Neural crest cell (in vitro differentiated cells): ENCODE measurements around the gene C10orf120. TPM values are rescaled to one million over a fixed set of nuclear protein-coding genes. Genes with fewer than 3 reads are reported as not detected.

Experiments
- DNase-seq: peaks from one replicate; pipeline ENCODE4 v3.0.0; 2021; ENCODE audit warnings: low read depth, mixed read lengths, low spot score
- H3K27ac Mint-ChIP-seq: one replicate; pipeline ENCODE4 v1.8.0; 2021; ENCODE audit warnings: mild to moderate bottlenecking, mixed read lengths; ENCODE audit not compliant: unreplicated experiment
- H3K27me3 Mint-ChIP-seq: 2 replicates; pipeline ENCODE4 v1.8.0; 2021; ENCODE audit warnings: low read depth, mild to moderate bottlenecking, mixed read lengths
- H3K36me3 Mint-ChIP-seq: 2 replicates; pipeline ENCODE4 v1.8.0; 2021; ENCODE audit warnings: low read depth, mild to moderate bottlenecking, mixed read lengths
- H3K4me1 Mint-ChIP-seq: 2 replicates; pipeline ENCODE4 v1.8.0; 2021; ENCODE audit warnings: mixed read lengths
- H3K4me3 Mint-ChIP-seq: one replicate; pipeline ENCODE4 v1.8.0; 2021; ENCODE audit warnings: mild to moderate bottlenecking, mixed read lengths
- H3K9me3 Mint-ChIP-seq: 2 replicates; pipeline ENCODE4 v1.8.0; 2021; ENCODE audit warnings: mixed read lengths
- CTCF ChIP-seq: fragments of 200-600 bp; sonication (generic); conservative IDR thresholded peaks from 2 replicates; pipeline ENCODE4 v1.5.0; 2021; ENCODE audit warnings: antibody characterized with exemption, mild to moderate bottlenecking
- total RNA-seq: library from RNA; stranded (reverse); gene quantifications from 2 replicates; pipeline ENCODE4 v1.2.1, GENCODE V29; 2021

The C10orf120 gene
- total RNA-seq, 1 donor from 2014 or later: not detected

GRCh38 chr10:122706467-122706866 is 6.8 kb upstream of the C10orf120 start:
- Mint-ChIP-seq H3K27me3 (peaks cover 17% of the 10 kb centered on the region), H3K9me3 (no peaks in the 10 kb centered on the region), H3K4me1 (peaks cover 24% of the 10 kb centered on the region), H3K4me3 (no peak overlapping the region), H3K36me3 (no peaks in the 10 kb centered on the region), H3K27ac (no peak overlapping the region)
- no peak for DNase-seq
- no peak for TF ChIP-seq CTCF

GRCh38 chr10:122703483-122704448 is 4.1 kb upstream of the C10orf120 start:
- H3K4me3 Mint-ChIP-seq: peak overlapping the region; percentile 18
- H3K27ac Mint-ChIP-seq: no peak overlapping the region
- no peaks in the 10 kb centered on the region for H3K36me3 Mint-ChIP-seq
- peak; percentile 96 for TF ChIP-seq CTCF
- H3K4me1 Mint-ChIP-seq: peaks cover 40% of the 10 kb centered on the region
- H3K27me3 Mint-ChIP-seq: peaks cover 5% of the 10 kb centered on the region
- peaks cover 4% of the 10 kb centered on the region for H3K9me3 Mint-ChIP-seq
- peak; percentile 78 for DNase-seq

- peaks cover 4% of the 10 kb centered on the region for H3K9me3 Mint-ChIP-seq
- DNase-seq: no peak
- no peaks in the 10 kb centered on the region for H3K36me3 Mint-ChIP-seq
- H3K27me3 Mint-ChIP-seq: peaks cover 9% of the 10 kb centered on the region
- no peak overlapping the region for H3K4me3 Mint-ChIP-seq
- no peak overlapping the region for H3K27ac Mint-ChIP-seq
- peaks cover 40% of the 10 kb centered on the region for H3K4me1 Mint-ChIP-seq
- no peak for TF ChIP-seq CTCF
These were observed 2.6 kb upstream of the C10orf120 start for GRCh38 chr10:122702275-122702674.

- H3K27ac Mint-ChIP-seq: no peak overlapping the region
- peaks cover 40% of the 10 kb centered on the region for H3K4me1 Mint-ChIP-seq
- DNase-seq: no peak
- TF ChIP-seq CTCF: no peak
- H3K27me3 Mint-ChIP-seq: peaks cover 9% of the 10 kb centered on the region
- peaks cover 4% of the 10 kb centered on the region for H3K9me3 Mint-ChIP-seq
- H3K36me3 Mint-ChIP-seq: no peaks in the 10 kb centered on the region
- no peak overlapping the region for H3K4me3 Mint-ChIP-seq
These were observed 2.0 kb upstream of the C10orf120 start for GRCh38 chr10:122701652-122702051.

GRCh38 chr10:122696687-122697086 is 3.0 kb downstream of the C10orf120 start:
- DNase-seq: no peak
- H3K36me3 Mint-ChIP-seq: no peaks in the 10 kb centered on the region
- no peak overlapping the region for H3K4me3 Mint-ChIP-seq
- no peak for TF ChIP-seq CTCF
- peaks cover 34% of the 10 kb centered on the region for H3K27me3 Mint-ChIP-seq
- peaks cover 4% of the 10 kb centered on the region for H3K9me3 Mint-ChIP-seq
- H3K27ac Mint-ChIP-seq: no peak overlapping the region
- H3K4me1 Mint-ChIP-seq: peaks cover 25% of the 10 kb centered on the region
